Right cardiac atrium (tissue), 5 donors: ENCODE results near the gene NBEA. TPM values are rescaled to one million over a fixed set of nuclear protein-coding genes. Genes with fewer than 3 reads are reported as not detected.

Source experiments
- ATAC-seq, 2 donors: fragments of 200-7000 bp; cut with Tn5 transposase; one replicate each; pipeline versions ENCODE4 v1.8.0 to v1.9.1; 2020; ENCODE audit warnings: moderate library complexity in 2 of 2, mild to moderate bottlenecking in 1 of 2
- DNase-seq, 3 donors: peaks; one replicate each; pipeline ENCODE4 v3.0.0-alpha.2; 2020
- H3K27ac ChIP-seq: one replicate; pipeline ENCODE4 v1.5.1; 2013; ENCODE audit warnings: mild to moderate bottlenecking, low read length, control low read depth, moderate library complexity
- H3K27me3 ChIP-seq: one replicate; pipeline ENCODE4 v1.6.1; 2013; ENCODE audit not compliant: control insufficient read depth, insufficient read depth
- H3K4me1 ChIP-seq: one replicate; pipeline ENCODE4 v1.6.1; 2013; ENCODE audit warnings: low read length; ENCODE audit not compliant: control insufficient read depth, insufficient read depth
- H3K4me3 ChIP-seq: one replicate; pipeline ENCODE4 v1.5.1; 2013; ENCODE audit warnings: low read length, control low read depth
- H3K9me3 ChIP-seq: one replicate; pipeline ENCODE4 v1.6.1; 2013; ENCODE audit warnings: low read length; ENCODE audit not compliant: control insufficient read depth
- WGBS: extraction: QIAGEN DNeasy Blood & Tissue Kit; methylation state at CpG from one replicate; pipeline ENCODE4 v1.1.7; 2013; 5-methylcytosine and 5-hydroxymethylcytosine counted together
- intact Hi-C, 4 donors: fragments of 100-400 bp; cut with DNase I; formaldehyde crosslinking; loops; one replicate each; pipeline versions ENCODE4 v1.11.0 to v1.14.0; 2022 to 2023
- polyA plus RNA-seq: library from polyadenylated mRNA; stranded (reverse); fragments of 200-250 nt; gene quantifications from one replicate; pipeline ENCODE4 v1.2.3, GENCODE V29; 2013
- total RNA-seq, 4 donors: library from RNA; stranded (reverse); fragmentation: NEBNext Ultra II Directional; extraction: Animal tissue kit (Norgen Biotek cat#: 25700); gene quantifications; one replicate each; pipeline ENCODE4 v1.2.1, GENCODE V29; 2021
- donor health status: healthy with polysubstance abuse.
- donor health status: DM: no; HTN: yes; CAD: no.
- donor health status: DM: no; HTN: no; CAD: no.
- donor health status: DM: no; HTN: yes; CAD: no; lungs with severe emphysema.
- donor health status: DM: yes; HTN: yes; CAD: no.

NBEA gene
- total and polyA plus RNA-seq, 5 donors: 8.1 to 20.7 (median 20.0) TPM

- peaks cover 3% of the 10 kb centered on the region for H3K4me1 ChIP-seq
- intact Hi-C loops: no loop called here
- ATAC-seq (peak; percentile 48 to 65), DNase-seq (peak in 2 of 3 donors; percentile 69 to 76)
- 55% methylated on average over 9 of the region's 9 CpGs for WGBS
- H3K27ac ChIP-seq: no peak overlapping the region
- H3K4me3 ChIP-seq: no peak overlapping the region
- H3K9me3 ChIP-seq: no peaks in the 10 kb centered on the region
- H3K27me3 ChIP-seq: no peaks in the 10 kb centered on the region
Observed at GRCh38 chr13:35714588-35715377, 772.7 kb downstream of the NBEA start.

- 55% methylated on average over 4 of the region's 4 CpGs for WGBS
- intact Hi-C loops: no loop called here
- DNase-seq: no peak
- peak; percentile 37 to 44 for ATAC-seq
- Histone ChIP-seq H3K4me1 (peaks cover 3% of the 10 kb centered on the region), H3K4me3 (no peak overlapping the region), H3K9me3 (no peaks in the 10 kb centered on the region), H3K27me3 (no peaks in the 10 kb centered on the region), H3K27ac (no peak overlapping the region)
Observed at GRCh38 chr13:35716186-35716585, 774.1 kb downstream of the NBEA start.

- Histone ChIP-seq H3K27ac (no peak overlapping the region), H3K4me3 (no peak overlapping the region), H3K27me3 (no peaks in the 10 kb centered on the region), H3K9me3 (no peaks in the 10 kb centered on the region), H3K4me1 (peaks cover 5% of the 10 kb centered on the region)
- 80% methylated on average over 15 of the region's 15 CpGs for WGBS
- intact Hi-C loops: no loop called here
- DNase-seq: peak in 1 of 3 donors; percentile 55
- no peak for ATAC-seq
Observed at GRCh38 chr13:35716729-35717128, 774.7 kb downstream of the NBEA start.

GRCh38 chr13:35718084-35718483 is 776.0 kb downstream of the NBEA start:
- no peak overlapping the region for H3K27ac ChIP-seq
- peaks cover 5% of the 10 kb centered on the region for H3K4me1 ChIP-seq
- ATAC-seq (no peak), DNase-seq (no peak)
- intact Hi-C loops: no loop called here
- no peaks in the 10 kb centered on the region for H3K27me3 ChIP-seq
- no peak overlapping the region for H3K4me3 ChIP-seq
- H3K9me3 ChIP-seq: no peaks in the 10 kb centered on the region
- WGBS: 66% methylated on average over 5 of the region's 5 CpGs

- no peak for ATAC-seq
- no peaks in the 10 kb centered on the region for H3K9me3 ChIP-seq
- H3K4me1 ChIP-seq: peaks cover 5% of the 10 kb centered on the region
- H3K27me3 ChIP-seq: no peaks in the 10 kb centered on the region
- no peak for DNase-seq
- 82% methylated on average over 5 of the region's 5 CpGs for WGBS
- no peak overlapping the region for H3K4me3 ChIP-seq
- H3K27ac ChIP-seq: no peak overlapping the region
- intact Hi-C loops: loop anchor here in 1 of 4 donors (10.0 kb wide), 1 partner anchor 235 kb away; no protein-coding TSS in a partner anchor
Observed at GRCh38 chr13:35720290-35720689, 778.2 kb downstream of the NBEA start.

GRCh38 chr13:35720690-35721554 is 778.9 kb downstream of the NBEA start:
- H3K27me3 ChIP-seq: no peaks in the 10 kb centered on the region
- no peaks in the 10 kb centered on the region for H3K9me3 ChIP-seq
- DNase-seq (peak; percentile 44 to 69 (median 68)), ATAC-seq (peak; percentile 19 to 27)
- peaks cover 5% of the 10 kb centered on the region for H3K4me1 ChIP-seq
- peak overlapping the region; percentile 9 for H3K4me3 ChIP-seq
- intact Hi-C loops: loop anchor here in 1 of 4 donors (10.0 kb wide), 1 partner anchor 234 kb away; no protein-coding TSS in a partner anchor
- H3K27ac ChIP-seq: peak overlapping the region; percentile 10
- 45% methylated on average over 21 of the region's 21 CpGs for WGBS
